Measurements from ENCODE around the gene HSPH1. TPM values are rescaled to one million over a fixed set of nuclear protein-coding genes. Genes with fewer than 3 reads are reported as not detected.

The HSPH1 gene
- polyA plus RNA-seq, 1 donor (not counting 4 experiments of a cell fraction or from before 2014, with no cell fraction given), result 111 TPM

DNA sequence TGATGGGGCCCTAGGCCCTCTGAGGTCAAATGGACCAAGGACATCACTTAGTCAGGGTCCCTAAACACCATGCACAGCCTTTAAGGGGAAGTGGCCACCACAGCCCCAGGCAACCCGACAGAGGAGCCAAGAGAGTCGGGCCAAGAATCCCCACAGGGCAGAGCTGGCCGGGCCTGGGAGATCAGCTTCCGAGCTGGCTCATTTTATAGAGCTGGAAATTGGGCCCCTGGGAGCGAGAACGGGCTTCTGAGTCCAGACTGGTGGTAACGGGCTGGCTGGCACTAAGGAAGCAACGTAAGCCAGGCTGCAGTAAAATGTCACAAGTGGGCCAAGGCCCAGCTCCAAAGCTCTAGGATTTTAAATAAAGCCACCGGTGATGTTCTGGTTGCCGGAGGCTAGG is 51.1 kb downstream of the HSPH1 start:
- dilution Hi-C loops (cut with MboI; ENCODE audit: extremely low pct_ligation_motif_present, low sequenced_read_pairs), result no loop called here
- no peaks in the 10 kb centered on the region for H3K9me1 ChIP-seq (ENCODE audit: control insufficient read depth, extremely low read depth, insufficient read depth, low read length)
- TF ChIP-seq CTCF (optimal IDR thresholded peaks at IDR 0.05 in 1 of 3, IDR thresholded peaks at IDR 0.05 in 1 of 3, conservative IDR thresholded peaks at IDR 0.05 in 1 of 3; ENCODE audit: extremely low read depth in 1 of 3, insufficient read depth in 2 of 3, low read length in 3 of 3) (no peak), EZH2 (IDR thresholded peaks at IDR 0.05; ENCODE audit: low read length) (no peak)

GRCh38 chr13:31110169-31110568 is 51.5 kb downstream of the HSPH1 start:
- TF ChIP-seq CTCF (optimal IDR thresholded peaks at IDR 0.05 in 1 of 3, IDR thresholded peaks at IDR 0.05 in 1 of 3, conservative IDR thresholded peaks at IDR 0.05 in 1 of 3; ENCODE audit: extremely low read depth in 1 of 3, insufficient read depth in 2 of 3, low read length in 3 of 3) (no peak), EZH2 (IDR thresholded peaks at IDR 0.05; ENCODE audit: low read length) (no peak)
- Histone ChIP-seq H3K36me3 (ENCODE audit: control insufficient read depth in 2 of 2, extremely low read depth in 1 of 2, insufficient read depth in 2 of 2, low read length in 2 of 2) (no peaks in the 10 kb centered on the region), H3K4me1 (ENCODE audit: control insufficient read depth, extremely low read depth, insufficient read depth, low read length) (peaks cover 3% of the 10 kb centered on the region), H2AFZ (ENCODE audit: control insufficient read depth, low read length) (no peak overlapping the region), H3K4me3 (ENCODE audit: control insufficient read depth in 2 of 3, extremely low read depth in 1 of 3, insufficient read depth in 2 of 3, low read depth in 1 of 3, low read length in 3 of 3) (no peak overlapping the region), H3K27me3 (ENCODE audit: control insufficient read depth, extremely low read depth, insufficient read depth, low read length) (no peaks in the 10 kb centered on the region), H3K9me3 (ENCODE audit: control insufficient read depth, low read depth, low read length) (no peaks in the 10 kb centered on the region), H3K9me1 (ENCODE audit: control insufficient read depth, extremely low read depth, insufficient read depth, low read length) (no peaks in the 10 kb centered on the region), H4K20me1 (ENCODE audit: control insufficient read depth, extremely low read depth, insufficient read depth, low read length) (no peaks in the 10 kb centered on the region), H3K9ac (ENCODE audit: control insufficient read depth, extremely low read depth, insufficient read depth, low read length) (no peak overlapping the region), H3K79me2 (ENCODE audit: control insufficient read depth, insufficient read depth, low read length) (no peaks in the 10 kb centered on the region), H3K27ac (ENCODE audit: control insufficient read depth, insufficient read depth, low read length) (no peak overlapping the region), H3K4me2 (ENCODE audit: control insufficient read depth, extremely low read depth, insufficient read depth, low read depth, low read length) (no peak overlapping the region)
- DNase-seq (ENCODE audit: low read depth, low spot score) (no peak), FAIRE-seq (no peak)
- dilution Hi-C loops (cut with MboI; ENCODE audit: extremely low pct_ligation_motif_present, low sequenced_read_pairs), result no loop called here

More for the DNA sequence above, 51.1 kb downstream of the HSPH1 start:
- Histone ChIP-seq H3K36me3 (ENCODE audit: control insufficient read depth in 2 of 2, extremely low read depth in 1 of 2, insufficient read depth in 2 of 2, low read length in 2 of 2) (no peaks in the 10 kb centered on the region), H3K9me3 (ENCODE audit: control insufficient read depth, low read depth, low read length) (no peaks in the 10 kb centered on the region), H3K4me2 (ENCODE audit: control insufficient read depth, extremely low read depth, insufficient read depth, low read depth, low read length) (no peak overlapping the region), H3K4me3 (ENCODE audit: control insufficient read depth in 2 of 3, extremely low read depth in 1 of 3, insufficient read depth in 2 of 3, low read depth in 1 of 3, low read length in 3 of 3) (no peak overlapping the region), H3K27me3 (ENCODE audit: control insufficient read depth, extremely low read depth, insufficient read depth, low read length) (no peaks in the 10 kb centered on the region), H3K27ac (ENCODE audit: control insufficient read depth, insufficient read depth, low read length) (no peak overlapping the region), H4K20me1 (ENCODE audit: control insufficient read depth, extremely low read depth, insufficient read depth, low read length) (no peaks in the 10 kb centered on the region), H2AFZ (ENCODE audit: control insufficient read depth, low read length) (no peak overlapping the region), H3K79me2 (ENCODE audit: control insufficient read depth, insufficient read depth, low read length) (no peaks in the 10 kb centered on the region), H3K4me1 (ENCODE audit: control insufficient read depth, extremely low read depth, insufficient read depth, low read length) (peaks cover 8% of the 10 kb centered on the region), H3K9ac (ENCODE audit: control insufficient read depth, extremely low read depth, insufficient read depth, low read length) (no peak overlapping the region)
- FAIRE-seq (no peak), DNase-seq (ENCODE audit: low read depth, low spot score) (no peak)
